H1 (cell line): ENCODE data around the gene TUBA4B.

Experiments
- BCL11A ChIP-seq, 2 experiments: IDR thresholded peaks; one replicate each; pipeline ENCODE4 v1.6.1; 2011; ENCODE audit warnings: low read depth in 2 of 2, low read length in 2 of 2, mild to moderate bottlenecking in 2 of 2
- BRCA1 ChIP-seq: IDR thresholded peaks from 2 replicates; pipeline ENCODE4 v1.6.1; 2012; ENCODE audit warnings: low read depth, low read length, improper control_type of control experiment
- CHD2 ChIP-seq: IDR thresholded peaks from 2 replicates; pipeline ENCODE4 v1.6.1; 2012; ENCODE audit warnings: low read length, improper control_type of control experiment
- CTCF ChIP-seq, 3 experiments: IDR thresholded peaks; 1 replicate in 2 of 3; 2 replicates in 1 of 3; pipeline versions ENCODE4 v1.5.1 to v1.6.1; 2011; ENCODE audit warnings: low read length in 3 of 3, mild to moderate bottlenecking in 3 of 3, inconsistent platforms in 2 of 3, low read depth in 1 of 3, moderate library complexity in 1 of 3; ENCODE audit not compliant: insufficient read depth in 1 of 3; ENCODE audit errors: control extremely low read depth in 1 of 3
- EP300 ChIP-seq, 2 experiments: IDR thresholded peaks; 1 replicate in 1 of 2; 2 replicates in 1 of 2; pipeline ENCODE4 v1.6.1; 2011 to 2012; ENCODE audit warnings: low read depth in 2 of 2, low read length in 2 of 2, mild to moderate bottlenecking in 2 of 2, borderline replicate concordance in 1 of 2, inconsistent platforms in 1 of 2, moderate library complexity in 1 of 2
- EZH2 ChIP-seq: fragments of 200-600 bp; sonication (generic); IDR thresholded peaks from 2 replicates; pipeline ENCODE4 v1.7.1; 2012; ENCODE audit warnings: low read depth, mild to moderate bottlenecking, moderate library complexity, low read length, inconsistent platforms; ENCODE audit not compliant: severe bottlenecking
- HDAC6 ChIP-seq: IDR thresholded peaks from one replicate; pipeline ENCODE4 v1.7.1; 2012; ENCODE audit warnings: low read depth, mild to moderate bottlenecking, inconsistent platforms, low read length, moderate library complexity
- KDM1A ChIP-seq: fragments of 200-600, 300-600 bp; sonication (generic); IDR thresholded peaks from 2 replicates; pipeline ENCODE4 v1.7.1; 2016; ENCODE audit warnings: mild to moderate bottlenecking, low read length, borderline replicate concordance
- MAFK ChIP-seq: IDR thresholded peaks from 2 replicates; pipeline ENCODE4 v1.6.1; 2012; ENCODE audit warnings: low read depth, mild to moderate bottlenecking, improper control_type of control experiment, low read length
- POLR2A ChIP-seq, 2 experiments: IDR thresholded peaks; 1 replicate in 1 of 2; 2 replicates in 1 of 2; pipeline ENCODE4 v1.6.1; 2011; ENCODE audit warnings: low read depth in 2 of 2, low read length in 2 of 2, mild to moderate bottlenecking in 2 of 2; ENCODE audit errors: control extremely low read depth in 1 of 2
- POLR2AphosphoS5 ChIP-seq: IDR thresholded peaks from 2 replicates; pipeline ENCODE4 v1.6.1; 2011; ENCODE audit warnings: low read depth, low read length
- RAD21 ChIP-seq, 2 experiments: IDR thresholded peaks in 1 of 2; conservative IDR thresholded peaks in 1 of 2; 2 replicates each; pipeline ENCODE4 v1.6.1; 2011; ENCODE audit warnings: low read depth in 2 of 2, low read length in 2 of 2, improper control_type of control experiment in 1 of 2, inconsistent platforms in 1 of 2, mild to moderate bottlenecking in 1 of 2, moderate library complexity in 1 of 2
- RFX5 ChIP-seq: IDR thresholded peaks from 2 replicates; pipeline ENCODE4 v1.6.1; 2011; ENCODE audit warnings: low read depth, low read length, improper control_type of control experiment, borderline replicate concordance
- YY1 ChIP-seq: IDR thresholded peaks from 2 replicates; pipeline ENCODE4 v1.6.1; 2011; ENCODE audit warnings: low read depth, mild to moderate bottlenecking, low read length

GRCh38 chr2:219274361-219274921 is 21.4 kb downstream of the TUBA4B start:
- TF ChIP-seq CTCF (IDR thresholded peaks at IDR 0.05; ENCODE audit: control extremely low read depth in 1 of 3, insufficient read depth in 1 of 3, low read depth in 1 of 3, low read length in 3 of 3) (no peak), RFX5 (no peak), POLR2AphosphoS5 (no peak), YY1 (no peak), MAFK (no peak), POLR2A (IDR thresholded peaks at IDR 0.05; ENCODE audit: control extremely low read depth in 1 of 2, low read depth in 2 of 2, low read length in 2 of 2) (no peak), BRCA1 (no peak), EZH2 (no peak), HDAC6 (no peak), BCL11A (IDR thresholded peaks at IDR 0.05; ENCODE audit: low read depth in 2 of 2, low read length in 2 of 2) (no peak), CHD2 (no peak), EP300 (IDR thresholded peaks at IDR 0.05; ENCODE audit: borderline replicate concordance in 1 of 2, low read depth in 2 of 2, low read length in 2 of 2) (no peak), RAD21 (IDR thresholded peaks at IDR 0.05 in 1 of 2, conservative IDR thresholded peaks at IDR 0.05 in 1 of 2; ENCODE audit: low read depth in 2 of 2, low read length in 2 of 2) (no peak), KDM1A (no peak)
